GM19193 (cell line): ENCODE measurements around the gene GATA2.

Experiments
- POLR2A ChIP-seq: IDR thresholded peaks from 4 replicates; pipeline ENCODE4 v1.6.1; 2011; ENCODE audit not compliant: insufficient read depth, insufficient read length; ENCODE audit errors: extremely low read depth

Gene GATA2

GRCh38 chr3:128463354-128463753, 29.6 kb downstream of the GATA2 start:
- TF ChIP-seq POLR2A, result no peak

- no peak for TF ChIP-seq POLR2A
Measured at GRCh38 chr3:128462931-128463330, 30.1 kb downstream of the GATA2 start.

GRCh38 chr3:128462341-128462910, 30.6 kb downstream of the GATA2 start:
- TF ChIP-seq POLR2A, result no peak

GRCh38 chr3:128461731-128462130, 31.3 kb downstream of the GATA2 start:
- TF ChIP-seq POLR2A, result no peak

GRCh38 chr3:128459461-128459820, 33.6 kb downstream of the GATA2 start:
- no peak for TF ChIP-seq POLR2A

- no peak for TF ChIP-seq POLR2A
Measured at GRCh38 chr3:128458746-128459460, 34.1 kb downstream of the GATA2 start.

- no peak for TF ChIP-seq POLR2A
Measured at GRCh38 chr3:128457937-128458336, 35.1 kb downstream of the GATA2 start.

- TF ChIP-seq POLR2A, result no peak
Measured at GRCh38 chr3:128456776-128457715, 36.0 kb downstream of the GATA2 start.

- TF ChIP-seq POLR2A, result no peak
Measured at GRCh38 chr3:128455786-128456748, 36.9 kb downstream of the GATA2 start.

GRCh38 chr3:128455116-128455515, 37.9 kb downstream of the GATA2 start:
- TF ChIP-seq POLR2A, result no peak

- TF ChIP-seq POLR2A, result no peak
Measured at GRCh38 chr3:128454310-128454618, 38.7 kb downstream of the GATA2 start.

GRCh38 chr3:128453501-128454309, 39.3 kb downstream of the GATA2 start:
- no peak for TF ChIP-seq POLR2A

GRCh38 chr3:128452678-128453275, 40.2 kb downstream of the GATA2 start:
- no peak for TF ChIP-seq POLR2A
